Smooth muscle cell (in vitro differentiated cells): ENCODE measurements around the gene ABCA13. TPM values are rescaled to one million over a fixed set of nuclear protein-coding genes. Genes with fewer than 3 reads are reported as not detected.

Experiments used
- DNase-seq: peaks from one replicate; lab custom pipeline; 2025; ENCODE audit not compliant: unreplicated experiment; lab: John Stamatoyannopoulos, UW
- H2AFZ ChIP-seq: fragments of 200-600 bp; sonication (generic); 2 replicates; pipeline ENCODE4 v1.6.0; 2016; ENCODE audit warnings: antibody characterized with exemption, low read depth, mild to moderate bottlenecking
- H3F3A ChIP-seq: fragments of 200-600 bp; sonication (generic); 2 replicates; pipeline ENCODE4 v1.6.0; 2017; ENCODE audit warnings: antibody characterized with exemption, low read depth
- H3K27ac ChIP-seq: fragments of 200-600 bp; sonication (generic); 2 replicates; pipeline ENCODE4 v1.5.1; 2016; ENCODE audit warnings: low read depth, mild to moderate bottlenecking
- H3K27me3 ChIP-seq: fragments of 200-600 bp; sonication (generic); 2 replicates; pipeline ENCODE4 v1.6.1; 2016; ENCODE audit warnings: low read depth, mild to moderate bottlenecking
- H3K36me3 ChIP-seq: fragments of 200-600 bp; sonication (generic); 2 replicates; pipeline ENCODE4 v1.5.1; 2016; ENCODE audit warnings: low read depth
- H3K4me1 ChIP-seq: fragments of 200-600 bp; sonication (generic); 2 replicates; pipeline ENCODE4 v1.5.1; 2016; ENCODE audit warnings: low read depth
- H3K4me2 ChIP-seq: fragments of 200-600 bp; sonication (generic); 2 replicates; pipeline ENCODE4 v1.6.0; 2016; ENCODE audit warnings: mild to moderate bottlenecking
- H3K4me3 ChIP-seq: fragments of 200-600 bp; sonication (generic); 2 replicates; pipeline ENCODE4 v1.5.1; 2016; ENCODE audit warnings: mild to moderate bottlenecking
- H3K79me2 ChIP-seq: fragments of 200-600 bp; sonication (generic); 2 replicates; pipeline ENCODE4 v1.6.0; 2016; ENCODE audit warnings: low read depth, mild to moderate bottlenecking
- H3K9ac ChIP-seq: fragments of 200-600 bp; sonication (generic); 2 replicates; pipeline ENCODE4 v1.6.0; 2016; ENCODE audit warnings: low read depth
- H3K9me3 ChIP-seq: fragments of 200-600 bp; sonication (generic); replicated peaks from 2 replicates; pipeline ENCODE4 v1.5.1; 2016; ENCODE audit warnings: low read depth
- H4K20me1 ChIP-seq: fragments of 200-600 bp; sonication (generic); 2 replicates; pipeline ENCODE4 v1.6.0; 2016; ENCODE audit warnings: low read depth
- CTCF ChIP-seq: fragments of 200-600 bp; sonication (generic); IDR thresholded peaks from 2 replicates; pipeline ENCODE4 v1.5.1; 2017; ENCODE audit warnings: borderline replicate concordance, mild to moderate bottlenecking, antibody characterized with exemption; ENCODE audit not compliant: insufficient read depth, poor library complexity, severe bottlenecking
- WGBS: methylation state at CpG from one replicate; pipeline ENCODE4 v1.1.7; 2016; ENCODE audit warnings: low lambda C conversion rate; 5-methylcytosine and 5-hydroxymethylcytosine counted together
- polyA plus RNA-seq: library from polyadenylated mRNA; unstranded; fragments of >200 nt; fragmentation: Nextera tagmentation; extraction: Ambion mirVana; gene quantifications from 2 replicates; pipeline ENCODE4 v1.2.1, GENCODE V29; 2016
- total RNA-seq: library from RNA; depleted of rRNA; stranded (reverse); fragments of >200 nt; gene quantifications from 2 replicates; pipeline ENCODE4 v1.2.3, GENCODE V29; 2014

Gene ABCA13
- total and polyA plus RNA-seq, 2 experiments from 2014 or later, result not detected

- Histone ChIP-seq H3K36me3 (no peaks in the 10 kb centered on the region), H3K4me2 (no peak overlapping the region), H3K9ac (no peak overlapping the region), H3K79me2 (no peaks in the 10 kb centered on the region), H3K27me3 (no peaks in the 10 kb centered on the region), H3F3A (no peaks in the 10 kb centered on the region), H3K4me3 (no peak overlapping the region), H4K20me1 (no peaks in the 10 kb centered on the region), H2AFZ (no peak overlapping the region), H3K9me3 (no peaks in the 10 kb centered on the region), H3K4me1 (no peaks in the 10 kb centered on the region), H3K27ac (no peak overlapping the region)
- DNase-seq, result no peak
- TF ChIP-seq CTCF, result no peak
- 85% methylated on average over 4 of the region's 4 CpGs for WGBS
Observed at GRCh38 chr7:48502021-48502420, 330.8 kb downstream of the ABCA13 start.

- H3K36me3 ChIP-seq, result no peaks in the 10 kb centered on the region
- H3K4me2 ChIP-seq, result no peak overlapping the region
- no peak overlapping the region for H2AFZ ChIP-seq
- no peaks in the 10 kb centered on the region for H3K79me2 ChIP-seq
- no peak for DNase-seq
- no peak for TF ChIP-seq CTCF
- no peaks in the 10 kb centered on the region for H3K27me3 ChIP-seq
- H3K9ac ChIP-seq, result no peak overlapping the region
- 94% methylated on average over 6 of the region's 6 CpGs for WGBS
- no peak overlapping the region for H3K4me3 ChIP-seq
- H3K27ac ChIP-seq, result no peak overlapping the region
- no peaks in the 10 kb centered on the region for H4K20me1 ChIP-seq
- no peaks in the 10 kb centered on the region for H3K4me1 ChIP-seq
- H3K9me3 ChIP-seq, result no peaks in the 10 kb centered on the region
- H3F3A ChIP-seq, result no peaks in the 10 kb centered on the region
Observed at GRCh38 chr7:48505051-48505450, 333.8 kb downstream of the ABCA13 start.

GRCh38 chr7:48505466-48505865 lies 334.2 kb downstream of the ABCA13 start:
- H3K27ac ChIP-seq, result no peak overlapping the region
- no peak for TF ChIP-seq CTCF
- no peak for DNase-seq
- no peaks in the 10 kb centered on the region for H3K79me2 ChIP-seq
- H3K4me3 ChIP-seq, result no peak overlapping the region
- H3K9me3 ChIP-seq, result no peaks in the 10 kb centered on the region
- no peaks in the 10 kb centered on the region for H3F3A ChIP-seq
- whole genome bisulfite sequencing, result 85% methylated on average over 4 of the region's 4 CpGs
- no peaks in the 10 kb centered on the region for H4K20me1 ChIP-seq
- H2AFZ ChIP-seq, result no peak overlapping the region
- H3K4me2 ChIP-seq, result no peak overlapping the region
- no peak overlapping the region for H3K9ac ChIP-seq
- no peaks in the 10 kb centered on the region for H3K4me1 ChIP-seq
- no peaks in the 10 kb centered on the region for H3K27me3 ChIP-seq
- no peaks in the 10 kb centered on the region for H3K36me3 ChIP-seq

GRCh38 chr7:48506569-48506968 lies 335.3 kb downstream of the ABCA13 start:
- H3K79me2 ChIP-seq, result no peaks in the 10 kb centered on the region
- H3K4me3 ChIP-seq, result no peak overlapping the region
- no peaks in the 10 kb centered on the region for H3K4me1 ChIP-seq
- no peaks in the 10 kb centered on the region for H3K27me3 ChIP-seq
- H3F3A ChIP-seq, result no peaks in the 10 kb centered on the region
- H2AFZ ChIP-seq, result no peak overlapping the region
- no peaks in the 10 kb centered on the region for H4K20me1 ChIP-seq
- no peak for TF ChIP-seq CTCF
- 84% methylated on average over 4 of the region's 4 CpGs for WGBS
- DNase-seq, result no peak
- H3K36me3 ChIP-seq, result no peaks in the 10 kb centered on the region
- no peak overlapping the region for H3K27ac ChIP-seq
- H3K9ac ChIP-seq, result no peak overlapping the region
- no peaks in the 10 kb centered on the region for H3K9me3 ChIP-seq
- H3K4me2 ChIP-seq, result no peak overlapping the region
